HG03108 (cell line): ENCODE data around the gene MUC4.
"Not testable (repeated sequence)": the region's sequence is repeated elsewhere in the genome, so short reads cannot be mapped to it uniquely, and the experiment has no call there.

ENCODE experiments used
- ATAC-seq: cut with Tn5 transposase; IDR thresholded peaks from one replicate; pipeline ENCODE4 v1.9.1; 2021; ENCODE audit warnings: moderate library complexity; ENCODE audit not compliant: unreplicated experiment

The MUC4 gene

DNA sequence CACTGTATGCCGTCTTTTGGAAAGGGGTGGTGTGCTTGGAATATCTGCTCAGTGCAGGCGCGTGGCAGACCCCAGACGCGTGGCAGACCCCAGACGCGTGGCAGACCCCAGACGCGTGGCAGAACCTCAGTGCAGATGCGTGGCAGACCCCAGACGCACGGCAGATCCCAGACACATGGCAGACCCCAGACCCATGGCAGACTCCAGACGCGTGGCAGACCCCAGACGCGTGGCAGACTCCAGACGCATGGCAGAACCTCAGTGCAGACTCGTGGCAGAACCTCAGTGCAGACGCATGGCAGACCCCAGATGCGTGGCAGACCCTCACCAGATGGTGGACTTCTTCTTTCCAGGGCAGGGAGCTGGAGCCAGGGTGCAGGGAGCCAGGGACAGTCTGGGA, 637 bp upstream of the MUC4 start:
- no peak for ATAC-seq

DNA sequence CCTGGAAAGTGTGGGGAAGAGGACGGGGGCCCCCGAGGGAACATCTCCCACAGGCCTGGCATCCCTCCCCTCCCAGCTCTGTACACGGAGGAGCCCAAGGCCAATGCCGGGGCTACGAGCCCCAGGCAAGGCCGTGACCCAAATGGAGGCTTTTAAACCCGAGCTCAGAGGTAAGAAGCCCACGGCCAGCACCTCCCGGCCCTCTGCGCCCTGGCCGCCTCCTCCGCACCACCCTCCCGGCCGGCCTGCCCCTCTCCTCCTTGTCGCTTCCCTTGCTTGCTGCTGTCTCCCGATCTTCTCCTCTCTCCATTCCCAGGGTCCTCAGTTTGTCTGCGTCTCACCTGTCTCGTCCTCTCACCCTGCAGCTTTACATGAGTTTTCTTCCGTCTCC, 1.3 kb downstream of the MUC4 start:
- no peak for ATAC-seq

DNA sequence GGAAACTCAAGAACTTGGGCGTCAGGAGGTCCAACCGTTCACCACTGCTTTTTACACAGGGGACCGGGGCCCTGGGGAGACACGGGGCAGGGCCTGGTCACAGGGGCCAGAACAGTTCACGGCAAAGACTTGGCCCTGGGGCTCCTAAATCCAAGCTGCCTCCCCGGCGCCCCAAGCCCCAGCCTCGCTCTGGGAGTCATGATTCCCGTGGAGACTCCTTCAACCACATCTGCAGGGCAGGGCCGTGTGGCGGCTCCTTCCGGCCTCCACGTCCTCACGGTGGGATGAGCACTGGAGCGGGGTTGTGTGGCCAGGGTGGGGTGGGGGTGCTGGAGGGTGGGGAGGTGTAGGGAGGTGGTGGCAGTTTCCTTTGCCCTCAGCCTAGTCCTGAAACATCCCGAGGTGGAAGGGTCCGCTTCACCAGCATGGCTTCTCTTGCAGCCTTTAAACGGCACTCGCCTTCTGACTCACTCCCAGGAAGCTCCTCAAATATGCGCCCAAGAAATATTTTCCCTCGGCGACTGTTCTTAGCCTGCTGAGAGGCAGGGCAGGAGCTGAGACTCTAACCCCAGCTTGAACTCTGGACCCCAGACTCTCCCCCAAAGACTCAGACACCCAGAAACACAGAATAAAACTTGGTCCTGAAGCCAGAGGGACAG, 1.8 kb downstream of the MUC4 start:
- ATAC-seq = no peak

DNA sequence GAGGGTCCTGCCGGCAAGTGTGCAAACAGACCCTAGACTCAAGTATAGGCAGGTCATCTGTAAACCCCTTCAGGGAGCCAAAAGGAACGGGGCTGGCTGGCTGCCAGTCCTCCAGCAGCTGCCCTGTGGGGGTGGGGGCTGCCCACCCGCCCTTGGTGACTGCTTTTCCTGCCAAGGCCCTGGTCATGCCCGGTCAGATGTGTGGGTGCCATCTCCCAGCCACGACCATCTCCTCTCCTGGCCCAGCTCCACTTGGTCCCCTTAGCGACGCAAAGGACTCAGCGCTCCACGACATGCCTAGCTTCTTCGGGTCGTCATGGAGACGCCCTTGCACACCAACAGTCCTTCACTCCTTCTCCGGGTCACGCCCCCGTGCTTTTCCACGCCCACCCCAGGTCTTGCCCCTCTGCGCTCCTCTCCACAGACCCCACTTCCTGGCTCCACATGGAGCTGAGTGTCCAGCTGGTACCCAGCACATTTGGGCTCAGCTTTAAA, 2.4 kb downstream of the MUC4 start:
- ATAC-seq = no peak

DNA sequence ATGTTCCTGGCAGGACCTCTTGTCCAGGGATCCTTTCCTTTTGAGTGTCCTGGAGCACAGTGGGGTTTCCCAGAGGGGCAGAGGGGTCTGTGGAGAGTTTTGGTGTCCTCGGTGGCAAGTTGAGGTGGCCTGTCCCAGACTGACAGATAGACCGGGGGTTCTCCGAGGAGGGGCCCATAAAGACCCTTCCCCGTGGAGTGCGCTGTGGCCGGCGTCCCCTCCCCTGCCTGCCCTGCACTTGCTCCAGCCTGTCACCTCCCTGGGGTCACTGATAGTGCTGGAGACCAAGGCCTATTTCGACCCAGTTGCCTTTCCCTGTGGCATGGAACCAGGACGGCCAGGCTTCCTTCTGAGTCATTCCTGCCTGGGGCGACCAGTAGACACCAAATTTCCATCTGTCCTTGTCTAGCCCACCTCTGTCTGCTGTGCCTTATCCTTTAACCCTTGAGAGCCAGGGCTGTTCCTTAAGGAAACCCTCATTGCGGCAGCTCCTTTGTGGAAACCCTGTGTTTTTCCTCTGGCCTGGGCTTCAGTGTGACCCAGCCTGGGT, 2.9 kb downstream of the MUC4 start:
- no peak for ATAC-seq

DNA sequence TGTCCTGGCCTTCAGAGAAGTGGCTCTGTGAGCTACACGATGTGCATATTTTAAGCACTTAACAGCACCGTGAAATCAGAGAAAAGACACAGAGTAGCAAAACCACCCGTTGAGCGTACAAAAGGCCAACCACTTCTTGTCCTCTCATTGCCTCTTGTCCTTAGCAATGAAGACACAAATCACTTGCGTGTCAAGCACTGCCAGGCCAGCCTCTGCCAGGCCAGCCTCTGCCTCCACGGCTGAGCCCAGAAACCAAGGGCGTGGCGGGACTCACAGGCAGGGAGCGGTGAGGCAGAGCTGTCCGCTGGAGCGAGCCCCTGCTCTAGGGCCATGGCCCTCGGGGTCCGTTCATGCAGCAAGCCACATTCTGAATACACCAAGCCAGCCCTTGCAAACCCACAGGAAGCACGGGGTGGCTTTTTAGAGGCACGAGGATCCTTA, 4.0 kb downstream of the MUC4 start:
- no peak for ATAC-seq

DNA sequence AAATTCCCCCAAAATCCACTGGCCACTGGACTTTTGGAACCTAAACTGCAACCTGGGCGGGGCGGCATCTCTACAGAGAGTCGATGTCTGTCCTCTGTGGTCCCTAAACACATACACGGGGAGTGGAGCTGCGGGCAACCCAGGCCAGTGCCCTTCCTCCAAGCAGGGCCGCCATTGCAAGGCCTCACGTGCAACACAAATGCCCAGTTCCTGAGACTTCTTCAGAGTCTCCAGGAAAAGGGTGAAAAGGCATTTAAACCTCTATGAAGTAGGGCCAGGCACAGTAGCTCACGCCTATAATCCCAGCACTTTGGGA, 4.9 kb downstream of the MUC4 start:
- ATAC-seq = no peak

DNA sequence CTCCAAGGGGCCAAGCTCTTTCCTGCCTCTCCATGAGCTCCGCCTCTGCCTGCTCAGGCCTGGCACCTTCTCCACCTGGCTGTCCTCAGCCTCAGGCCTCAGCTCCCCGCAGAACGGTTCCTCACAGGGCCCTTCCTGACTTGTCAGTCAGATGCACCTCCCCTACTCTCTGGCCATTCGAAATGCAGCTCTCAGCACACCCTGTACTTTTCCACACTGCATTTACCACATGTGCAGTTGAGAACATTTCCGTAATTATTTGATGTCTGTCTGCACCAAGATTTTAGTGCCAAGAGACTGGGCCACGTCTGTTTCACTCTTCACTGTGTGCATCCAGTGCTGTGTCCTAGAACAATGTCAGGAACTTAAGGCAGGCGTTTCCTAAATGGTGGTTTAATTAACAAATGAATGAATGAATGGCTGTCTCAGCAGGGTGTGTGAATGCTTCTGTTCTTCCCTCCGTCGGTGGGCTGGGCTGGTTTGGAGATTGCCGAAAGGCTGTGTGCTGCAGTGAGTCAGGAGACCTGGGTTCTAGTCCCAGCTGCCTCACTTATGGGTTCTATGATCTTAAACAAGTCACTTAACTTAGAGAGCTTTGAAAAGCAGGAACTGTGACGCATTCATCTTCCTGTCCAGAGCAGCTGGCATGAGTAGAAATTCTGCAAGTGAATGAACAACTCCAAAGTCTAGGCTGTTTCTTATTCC, 5.4 kb downstream of the MUC4 start:
- no peak for ATAC-seq

DNA sequence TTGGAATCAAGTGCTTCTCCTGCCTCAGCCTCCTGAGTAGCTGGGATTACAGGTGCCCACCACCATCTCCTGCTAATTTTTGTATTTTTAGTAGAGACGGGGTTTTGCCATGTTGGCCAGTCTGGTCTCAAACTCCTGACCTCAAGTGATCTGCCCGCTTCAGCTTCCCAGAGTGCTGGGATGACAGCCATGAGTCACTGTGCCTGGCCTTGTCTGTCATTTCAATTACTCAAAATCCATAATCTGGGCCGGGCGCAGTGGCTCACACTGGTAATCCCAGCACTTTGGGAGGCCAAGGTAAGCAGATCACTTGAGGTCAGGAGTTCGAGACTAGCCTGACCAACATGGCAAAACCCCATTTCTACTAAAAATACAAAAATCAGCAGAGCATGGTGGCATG, 6.1 kb downstream of the MUC4 start:
- not testable (repeated sequence) for ATAC-seq

DNA sequence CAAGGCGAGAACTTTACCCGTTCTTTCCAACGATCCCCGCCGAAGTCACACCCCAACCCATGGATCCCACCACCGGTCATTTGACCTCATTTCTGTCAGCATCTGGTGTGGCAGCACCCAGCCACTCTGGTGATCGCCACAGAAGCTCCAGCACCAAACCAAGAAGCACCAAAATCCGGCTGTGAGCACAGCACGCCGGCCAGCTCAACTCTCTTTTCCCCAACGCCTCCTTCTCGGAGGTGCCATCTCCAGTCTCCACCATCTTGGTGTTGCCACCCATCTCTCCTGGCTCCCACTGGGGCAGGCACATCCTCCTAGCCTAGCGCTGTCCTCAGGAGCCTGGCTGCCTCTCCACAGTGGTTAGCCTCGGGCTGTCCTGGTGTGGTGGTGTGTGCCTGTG, 6.5 kb downstream of the MUC4 start:
- ATAC-seq = no peak

DNA sequence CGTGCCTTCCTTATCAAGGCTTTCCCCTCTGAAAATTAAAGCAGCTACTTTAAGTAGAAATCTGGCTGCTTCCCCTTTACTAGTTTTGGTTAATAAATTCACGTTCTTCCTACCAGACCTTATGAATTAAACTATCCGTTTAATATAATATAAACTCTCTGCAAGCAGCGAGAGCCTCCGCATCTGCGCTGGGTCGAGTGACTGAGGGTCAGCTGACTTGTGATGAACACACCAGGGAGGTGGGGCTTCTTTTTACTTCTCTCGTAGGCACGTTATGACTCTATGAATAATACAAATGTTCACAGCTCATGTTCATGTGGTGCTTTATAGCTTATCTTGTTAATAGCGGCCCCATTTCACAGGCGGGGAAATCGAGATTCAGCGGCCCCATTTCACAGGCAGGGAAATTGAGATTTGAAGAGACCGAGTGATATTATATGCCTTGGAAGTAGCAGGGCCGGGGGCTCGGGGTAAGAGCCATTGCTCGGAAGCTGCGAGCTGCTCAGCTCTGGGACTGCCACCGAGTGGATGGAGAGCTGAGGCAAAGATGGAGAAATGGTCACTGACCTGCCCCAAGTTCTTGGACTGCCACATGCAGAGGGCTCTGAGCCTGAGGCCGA, 8.3 kb downstream of the MUC4 start:
- ATAC-seq = no peak

DNA sequence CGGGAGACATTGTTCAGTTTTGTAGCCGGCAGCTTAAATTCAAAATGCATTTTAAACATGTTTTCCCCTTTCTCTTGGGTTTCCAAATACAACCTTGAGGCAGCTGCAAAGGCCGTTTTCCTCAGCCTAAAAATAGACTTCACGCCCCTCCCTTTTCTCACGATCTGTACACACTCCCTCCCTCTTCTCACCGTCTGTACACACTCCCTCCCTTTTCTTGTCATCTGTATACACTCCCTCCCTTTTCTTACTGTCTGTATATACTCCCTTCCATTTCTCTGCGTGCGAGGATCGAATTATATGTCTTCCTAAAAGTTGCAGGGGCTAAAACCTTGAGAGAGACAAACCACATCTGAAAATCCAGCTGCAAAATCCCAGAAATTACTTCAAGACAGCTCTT, 8.9 kb downstream of the MUC4 start:
- no peak for ATAC-seq

DNA sequence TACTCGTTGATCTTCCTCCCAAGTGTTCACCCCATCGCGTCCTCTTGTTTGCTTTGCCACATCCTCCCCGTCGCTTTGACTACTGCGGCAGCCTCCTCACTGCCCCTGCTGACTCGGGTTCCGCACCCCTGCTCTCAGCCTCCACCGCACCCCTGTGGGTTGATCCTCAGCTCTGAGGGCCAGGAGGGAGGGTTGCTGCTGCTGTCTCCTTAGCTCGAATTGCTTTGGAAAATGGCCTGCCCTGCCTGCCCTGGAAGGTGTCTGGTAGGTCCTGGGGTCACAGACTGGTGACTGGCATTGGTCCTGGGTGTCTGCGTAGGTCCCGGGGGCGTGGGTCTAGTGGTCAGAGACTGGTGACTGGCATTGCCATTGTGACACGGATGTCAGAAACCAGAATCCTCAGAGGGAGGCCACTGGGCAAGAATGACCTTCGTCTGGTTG, 9.4 kb downstream of the MUC4 start:
- no peak for ATAC-seq

DNA sequence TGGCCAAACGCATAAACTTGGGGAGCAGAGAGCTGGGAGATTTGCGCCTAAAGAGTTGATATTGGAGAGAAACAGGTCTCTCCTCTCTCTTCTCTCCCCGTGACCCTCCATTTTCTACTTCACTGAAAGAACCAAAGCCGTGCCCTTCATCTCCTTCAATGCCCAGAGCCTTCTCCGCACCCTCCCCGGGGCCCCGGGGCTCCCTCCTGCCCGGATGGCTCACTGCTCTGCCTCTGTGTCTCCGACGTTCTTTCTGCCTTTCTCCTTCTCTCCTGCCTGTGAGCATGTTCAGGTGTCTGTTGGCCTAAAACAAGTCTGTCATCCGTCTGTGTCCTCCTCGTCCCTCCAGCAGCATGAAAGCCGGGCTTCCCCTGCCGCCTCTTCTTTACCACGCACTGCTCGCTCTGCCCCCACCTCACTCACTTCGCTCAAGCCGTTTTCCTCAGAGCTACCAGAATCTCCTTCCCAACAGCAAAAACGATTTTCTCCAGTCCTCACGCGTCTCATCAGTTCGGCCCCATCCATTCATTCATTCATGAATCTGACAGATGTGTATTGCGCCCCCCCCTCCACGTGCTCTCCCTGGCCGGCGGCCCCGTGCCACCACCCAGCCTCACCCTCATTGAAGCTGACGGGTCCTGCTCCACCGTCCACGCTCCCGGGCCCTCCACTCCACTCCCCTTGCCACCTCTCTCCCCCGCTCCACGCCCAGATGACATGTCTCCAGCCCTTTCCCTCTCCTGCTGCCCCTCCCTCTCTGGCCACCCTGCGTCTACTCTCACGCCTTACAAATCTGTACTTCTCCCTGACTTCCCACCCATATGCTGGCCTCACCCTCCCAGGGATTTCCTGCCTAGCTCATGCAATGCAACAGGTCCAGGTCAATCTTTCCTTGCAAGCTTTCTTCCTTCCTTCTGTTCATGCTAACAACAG, 10.2 kb downstream of the MUC4 start:
- no peak for ATAC-seq

DNA sequence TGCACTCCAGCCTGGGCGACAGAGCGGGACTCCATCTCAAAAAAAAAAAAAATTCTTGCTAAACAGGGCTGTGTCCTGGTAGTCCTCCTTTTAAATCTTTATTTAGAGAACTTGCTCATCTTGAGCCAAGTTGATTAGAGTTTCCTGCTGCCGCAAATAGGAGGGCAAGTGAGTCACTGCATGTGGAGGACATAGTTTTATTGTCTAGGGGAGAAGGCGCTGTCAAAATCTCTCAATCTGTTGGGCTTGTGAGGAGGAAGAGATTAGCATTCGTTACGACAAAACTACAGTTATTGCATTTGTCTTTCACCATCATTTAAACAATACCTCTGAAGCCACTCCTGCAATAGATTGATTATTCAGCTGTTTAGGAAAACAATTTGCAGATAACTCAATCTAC, 11.5 kb downstream of the MUC4 start:
- no peak for ATAC-seq

DNA sequence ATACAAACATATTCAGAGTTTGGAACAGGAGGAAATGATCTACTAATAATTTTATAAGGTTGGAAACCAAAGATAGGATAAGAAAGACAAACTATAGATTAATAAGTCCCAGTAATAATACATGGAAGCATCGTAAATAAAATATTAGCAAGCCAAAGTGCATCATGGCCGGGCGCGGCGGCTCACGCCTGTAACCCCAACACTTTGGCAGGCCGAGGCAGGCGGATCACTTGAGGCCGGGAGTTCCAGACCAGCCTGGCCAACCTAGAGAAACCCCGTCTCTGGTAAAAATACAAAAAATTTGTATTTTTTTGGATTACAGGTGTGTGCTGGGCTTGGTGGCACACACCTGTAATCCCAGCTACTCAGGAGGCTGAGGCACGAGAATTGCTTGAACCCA, 14.9 kb downstream of the MUC4 start:
- no peak for ATAC-seq

DNA sequence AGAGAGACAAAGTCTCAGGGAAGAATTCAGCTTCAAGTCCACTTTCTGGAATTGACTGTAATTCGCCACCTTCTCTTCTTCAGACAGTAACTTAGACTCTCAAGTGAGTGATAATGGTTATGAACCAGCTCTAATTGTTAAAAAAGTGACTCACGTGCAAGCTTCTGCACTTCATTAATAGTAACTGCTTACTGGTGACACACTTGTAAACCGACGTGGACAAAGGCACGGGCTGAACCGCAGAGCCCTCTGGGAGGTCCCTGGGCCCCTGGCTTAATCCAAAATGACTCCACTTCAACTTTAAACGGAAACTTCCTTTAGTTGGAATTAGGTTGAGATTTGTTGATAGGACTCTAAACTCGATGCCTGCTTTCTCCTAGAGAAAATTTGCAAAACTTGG, 17.0 kb downstream of the MUC4 start:
- no peak for ATAC-seq

DNA sequence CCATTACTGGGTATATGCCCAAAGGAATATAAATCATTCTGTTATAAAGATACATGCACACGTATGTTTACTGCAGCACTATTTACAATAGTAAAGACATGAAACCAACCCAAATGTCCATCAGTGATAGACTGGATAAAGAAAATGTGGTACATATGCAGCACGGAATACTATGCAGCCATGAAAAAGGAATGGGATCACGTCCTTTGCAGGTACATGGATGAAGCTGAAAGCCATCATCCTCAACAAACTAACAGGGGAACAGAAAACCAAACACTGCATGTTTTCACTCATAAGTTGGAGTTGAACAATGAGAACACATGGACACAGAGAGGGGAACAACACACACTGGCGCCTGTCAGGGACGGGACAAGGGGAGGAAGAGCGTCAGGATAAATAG, 19.1 kb downstream of the MUC4 start:
- ATAC-seq = not testable (repeated sequence)

DNA sequence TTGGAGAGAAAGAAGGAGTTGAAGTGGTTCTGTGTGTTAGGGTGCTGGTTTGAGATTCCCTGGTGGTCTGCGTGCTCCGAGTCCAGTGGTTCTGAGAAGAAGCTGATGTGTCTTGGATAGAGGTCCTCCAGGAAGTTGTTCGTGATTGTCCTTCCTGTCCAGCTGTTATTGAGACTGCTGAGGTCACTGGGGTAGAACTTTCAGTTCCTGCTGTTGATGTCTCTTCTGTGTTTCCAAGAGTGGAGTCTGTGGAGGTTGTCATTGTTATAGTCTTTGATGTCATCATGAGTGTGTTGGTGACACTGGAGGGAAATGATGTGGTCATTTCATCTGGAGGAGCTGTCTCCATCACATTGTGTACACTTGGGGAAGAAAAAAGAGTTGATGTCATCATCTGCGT, 20.8 kb downstream of the MUC4 start:
- ATAC-seq = no peak

DNA sequence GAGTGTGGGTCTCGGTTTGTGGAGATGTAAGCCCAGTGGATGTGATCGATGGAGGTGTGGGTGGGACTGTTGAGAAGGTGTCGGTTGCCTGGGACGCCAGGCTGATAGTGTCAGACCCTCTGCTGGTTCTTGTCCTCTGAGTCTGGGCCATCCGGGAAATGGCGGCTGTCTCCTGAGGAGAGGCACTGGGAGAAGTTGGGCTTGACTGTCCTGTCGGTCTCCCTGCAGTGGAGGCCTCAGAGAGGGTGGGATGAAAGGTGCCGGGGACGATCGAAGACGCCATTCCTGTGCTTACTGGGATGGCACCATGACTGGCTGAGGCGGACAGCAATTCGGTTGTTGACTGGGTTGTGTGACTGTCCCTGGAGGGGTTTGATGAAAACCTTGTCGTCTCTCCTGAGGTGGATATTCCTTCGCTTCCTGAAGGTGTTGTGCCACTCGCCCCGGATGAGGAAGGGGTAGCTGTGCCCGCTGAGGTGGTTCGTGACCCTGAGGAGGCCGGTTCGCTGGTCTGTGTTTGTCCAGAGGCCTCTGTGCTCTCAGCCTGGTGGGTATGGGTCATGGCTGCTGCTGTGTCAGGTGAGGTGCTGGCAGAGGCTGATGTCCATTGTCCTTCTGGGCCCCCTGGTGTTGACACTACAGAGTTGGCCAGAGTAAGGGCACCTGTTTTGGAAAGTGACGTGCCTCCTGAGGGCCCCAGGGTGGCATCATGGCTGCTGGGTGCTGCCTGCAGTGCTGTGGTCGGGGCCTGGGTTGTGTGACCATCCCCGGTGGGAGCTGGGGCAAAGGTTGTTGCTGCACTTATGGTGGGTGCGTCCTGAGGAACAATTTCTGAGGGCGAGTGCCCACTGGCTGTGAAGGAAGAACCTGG, 22.8 kb downstream of the MUC4 start:
- no peak for ATAC-seq
